ENCODE results near the gene CRYBG1. TPM values are rescaled to one million over a fixed set of nuclear protein-coding genes. Genes with fewer than 3 reads are reported as not detected.
"Not testable (repeated sequence)": the region's sequence is repeated elsewhere in the genome, so short reads cannot be mapped to it uniquely, and the experiment has no call there.

Gene CRYBG1
- total and polyA plus RNA-seq, 3 experiments from 2014 or later, result 19.4 to 32.3 (median 32.3) TPM

DNA sequence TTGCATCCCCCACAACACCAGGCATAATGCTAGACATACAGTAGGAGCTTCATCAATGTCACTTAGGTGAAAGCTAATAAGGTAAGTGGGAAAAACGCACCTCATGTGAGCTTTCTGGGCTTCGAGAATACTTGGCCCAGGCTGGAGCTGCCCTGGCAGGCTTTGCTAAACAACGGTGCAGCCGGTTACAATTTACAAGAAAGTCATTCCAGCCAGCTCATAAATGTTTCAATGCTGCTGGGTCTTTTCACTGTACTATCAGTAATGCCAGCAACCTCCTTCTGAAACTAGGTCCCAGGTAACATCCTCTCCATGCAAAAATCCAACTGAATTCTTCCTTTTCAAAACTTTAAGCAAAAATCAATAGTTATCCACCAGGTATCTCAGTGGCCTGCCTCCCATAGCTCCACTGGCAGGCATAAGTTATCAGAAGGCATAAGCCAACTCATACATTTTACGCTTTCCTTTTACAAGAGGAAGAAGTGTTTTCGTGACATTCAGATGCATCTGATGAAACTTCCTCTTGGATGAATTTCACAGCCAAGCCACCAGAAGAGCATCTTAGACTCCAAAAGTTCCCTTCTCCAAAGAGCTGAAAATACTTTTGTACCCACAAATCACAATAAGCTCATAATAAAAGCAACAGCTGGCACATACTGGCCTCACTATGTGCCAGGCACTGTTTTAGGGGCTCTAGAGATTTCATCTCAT is 212.5 kb downstream of the CRYBG1 start:
- Histone ChIP-seq H3K27ac (ENCODE audit: low read depth, low read length) (no peak overlapping the region), H3K4me3 (ENCODE audit: low read length) (no peak overlapping the region), H3K27me3 (ENCODE audit: insufficient read depth, low read length, poor library complexity, severe bottlenecking) (no peaks in the 10 kb centered on the region), H3K36me3 (ENCODE audit: insufficient read depth, low read length) (peaks cover 13% of the 10 kb centered on the region), H3K4me1 (ENCODE audit: insufficient read depth, low read length) (no peaks in the 10 kb centered on the region), H3K9me3 (ENCODE audit: low read length) (no peaks in the 10 kb centered on the region)
- Mint-ChIP-seq H3K4me3 (no peak overlapping the region), H3K4me1 (no peaks in the 10 kb centered on the region), H3K36me3 (peaks cover 5 to 67% (median 21%) of the 10 kb centered on the region in 3 donors), H3K27ac (peak overlapping the region in 3 of 8 donors; percentile 34 to 66 (median 64)), H3K27me3 (no peaks in the 10 kb centered on the region), H3K9me3 (no peaks in the 10 kb centered on the region)
- POLR2A ChIA-PET, result no interaction called here
- DNase-seq, result no peak
- CTCF ChIA-PET, result interaction anchor here (1.8 kb wide), 1 partner anchor 128 kb away, joined by 4 read pairs; no protein-coding TSS in a partner anchor

DNA sequence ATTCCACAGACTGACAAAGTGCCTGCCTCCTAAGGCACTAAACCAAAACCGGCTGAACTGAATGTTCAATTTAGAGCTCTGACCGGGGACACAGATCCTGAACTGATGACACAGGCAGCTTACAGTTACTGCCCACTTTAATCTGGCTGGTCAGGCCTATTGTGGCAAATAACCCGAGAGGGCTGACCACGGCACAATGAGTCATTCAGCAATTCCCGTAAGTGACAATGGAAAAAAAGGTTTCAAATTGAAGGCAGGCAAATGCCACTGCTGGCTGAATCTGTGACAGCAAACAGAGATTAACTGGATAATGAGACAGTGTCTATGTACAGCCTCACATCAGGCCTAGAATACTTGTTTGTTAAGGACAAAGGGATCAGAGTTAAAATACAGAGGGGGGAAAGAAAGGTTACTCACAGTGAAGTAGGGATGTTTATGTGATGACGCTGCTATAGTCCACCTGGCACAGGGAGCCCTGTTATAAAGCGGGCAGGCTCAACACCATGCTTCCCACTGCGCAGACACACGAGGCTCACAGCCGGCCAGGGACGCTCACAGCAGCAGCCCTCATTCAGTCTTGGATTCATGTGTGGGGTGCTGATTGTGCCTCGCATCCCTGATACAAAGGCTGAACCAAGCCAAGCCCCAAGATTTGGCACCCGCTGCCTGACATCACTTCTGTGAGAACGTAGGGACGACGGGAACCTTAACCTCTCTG is 214.4 kb downstream of the CRYBG1 start:
- DNase-seq, result no peak

DNA sequence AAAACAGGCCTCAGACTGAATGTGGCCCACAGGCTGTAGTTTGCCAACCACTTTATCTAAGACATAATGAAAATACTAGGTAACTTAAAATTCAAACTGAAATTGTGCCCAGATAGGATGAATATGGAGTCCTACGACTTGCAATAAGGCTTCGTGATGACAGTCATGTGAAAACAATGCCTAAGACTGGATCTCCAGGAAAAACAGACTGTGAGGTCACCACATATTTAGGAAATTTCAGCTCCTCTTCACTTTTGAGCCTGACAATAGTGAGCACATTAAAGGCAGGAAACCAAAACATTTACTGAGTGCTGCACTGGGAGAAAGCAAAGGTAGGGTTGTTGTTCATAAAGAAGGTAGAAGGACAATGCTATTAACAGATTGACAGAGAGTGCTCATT is 218.8 kb downstream of the CRYBG1 start:
- Mint-ChIP-seq H3K27me3 (no peaks in the 10 kb centered on the region), H3K4me1 (no peaks in the 10 kb centered on the region), H3K27ac (no peak overlapping the region), H3K9me3 (no peaks in the 10 kb centered on the region), H3K4me3 (no peak overlapping the region), H3K36me3 (peaks cover 0 to 63% (median 20%) of the 10 kb centered on the region in 3 donors)
- Histone ChIP-seq H3K27ac (ENCODE audit: low read depth, low read length) (no peak overlapping the region), H3K27me3 (ENCODE audit: insufficient read depth, low read length, poor library complexity, severe bottlenecking) (no peaks in the 10 kb centered on the region), H3K9me3 (ENCODE audit: low read length) (no peaks in the 10 kb centered on the region), H3K4me1 (ENCODE audit: insufficient read depth, low read length) (no peaks in the 10 kb centered on the region), H3K4me3 (ENCODE audit: low read length) (no peak overlapping the region), H3K36me3 (ENCODE audit: insufficient read depth, low read length) (no peaks in the 10 kb centered on the region)
- DNase-seq, result no peak
- CTCF ChIA-PET, result interaction anchor here (0.9 kb wide), 1 partner anchor 9 kb away, joined by 3 read pairs; no protein-coding TSS in a partner anchor
- POLR2A ChIA-PET, result no interaction called here

More for the DNA sequence above, 214.4 kb downstream of the CRYBG1 start:
- Mint-ChIP-seq H3K4me3 (no peak overlapping the region), H3K4me1 (no peaks in the 10 kb centered on the region), H3K9me3 (no peaks in the 10 kb centered on the region), H3K27ac (peak overlapping the region in 2 of 8 donors; percentile 61 to 82), H3K36me3 (peaks cover 5 to 60% (median 12%) of the 10 kb centered on the region in 3 donors), H3K27me3 (no peaks in the 10 kb centered on the region)
- no peaks in the 10 kb centered on the region for H3K9me3 ChIP-seq (ENCODE audit: low read length)
- ChIA-PET POLR2A (no interaction called here), CTCF (no interaction called here)
- no peaks in the 10 kb centered on the region for H3K27me3 ChIP-seq (ENCODE audit: insufficient read depth, low read length, poor library complexity, severe bottlenecking)
- H3K4me1 ChIP-seq (ENCODE audit: insufficient read depth, low read length), result no peaks in the 10 kb centered on the region
- no peak overlapping the region for H3K4me3 ChIP-seq (ENCODE audit: low read length)
- peaks cover under 1% of the 10 kb centered on the region for H3K36me3 ChIP-seq (ENCODE audit: insufficient read depth, low read length)
- no peak overlapping the region for H3K27ac ChIP-seq (ENCODE audit: low read depth, low read length)

DNA sequence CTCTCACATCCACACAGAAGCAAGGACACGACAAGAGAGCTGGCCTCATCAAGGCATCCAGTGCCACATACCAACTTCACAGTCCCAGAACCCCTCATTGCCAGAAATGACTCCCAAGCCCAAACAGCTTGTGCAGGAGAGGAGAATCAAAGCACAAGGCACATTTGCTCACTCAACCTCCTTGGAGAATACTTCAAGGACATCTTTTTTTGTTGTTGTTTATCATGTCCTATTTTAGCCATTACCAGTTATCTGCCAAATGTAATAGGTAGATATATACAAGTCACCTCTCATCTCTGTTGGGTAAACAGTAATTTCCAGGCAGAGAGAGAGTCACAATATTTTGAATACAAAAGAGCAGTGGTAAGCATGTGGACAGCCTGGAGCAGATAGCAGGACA is 221.0 kb downstream of the CRYBG1 start:
- H3K4me1 ChIP-seq (ENCODE audit: insufficient read depth, low read length), result no peaks in the 10 kb centered on the region
- H3K4me3 ChIP-seq (ENCODE audit: low read length), result no peak overlapping the region
- ChIA-PET POLR2A (no interaction called here), CTCF (interaction anchor here (1.3 to 1.5 kb wide), 2 partner anchors 9 to 242 kb away, joined by 3 read pairs; no protein-coding TSS in a partner anchor)
- H3K9me3 ChIP-seq (ENCODE audit: low read length), result no peaks in the 10 kb centered on the region
- H3K36me3 ChIP-seq (ENCODE audit: insufficient read depth, low read length), result no peaks in the 10 kb centered on the region
- Mint-ChIP-seq H3K4me1 (no peaks in the 10 kb centered on the region), H3K27me3 (no peaks in the 10 kb centered on the region), H3K36me3 (peaks cover 0 to 72% (median 24%) of the 10 kb centered on the region in 3 donors), H3K27ac (peak overlapping the region in 2 of 8 donors; percentile 52 to 92), H3K9me3 (no peaks in the 10 kb centered on the region), H3K4me3 (no peak overlapping the region)
- no peaks in the 10 kb centered on the region for H3K27me3 ChIP-seq (ENCODE audit: insufficient read depth, low read length, poor library complexity, severe bottlenecking)
- no peak for DNase-seq
- H3K27ac ChIP-seq (ENCODE audit: low read depth, low read length), result no peak overlapping the region

DNA sequence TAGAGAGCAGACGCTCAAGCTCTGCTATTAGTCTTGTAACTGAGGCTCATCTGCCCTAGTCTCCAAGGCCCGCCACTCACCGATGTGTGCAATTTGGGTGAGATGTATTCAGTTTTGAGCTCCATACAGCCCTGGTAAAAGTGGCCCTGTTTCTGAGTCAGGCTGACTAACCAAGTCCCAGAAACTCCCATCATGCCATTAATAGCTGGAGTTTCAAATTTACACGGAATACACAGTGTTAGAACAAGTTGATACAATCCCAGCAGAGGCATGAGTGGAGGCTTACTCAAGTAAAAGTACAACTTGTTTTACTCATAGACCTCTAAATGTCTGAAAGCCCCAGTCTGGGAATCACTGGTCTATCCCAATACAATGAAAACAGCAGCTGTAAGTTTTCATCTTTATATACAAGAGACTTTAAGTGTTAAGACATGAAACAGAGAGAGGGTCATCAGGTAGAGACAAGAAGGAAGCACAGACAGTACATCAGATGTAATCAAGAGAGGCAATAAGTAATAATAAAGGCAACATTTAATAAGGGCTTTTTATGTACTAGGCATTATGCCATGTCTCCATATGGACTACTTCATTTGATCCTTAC is 226.4 kb downstream of the CRYBG1 start:
- peaks cover 9 to 82% (median 31%) of the 10 kb centered on the region in 3 donors for H3K36me3 Mint-ChIP-seq
- H3K9me3 ChIP-seq (ENCODE audit: low read length), result no peaks in the 10 kb centered on the region
- POLR2A ChIA-PET, result no interaction called here
- H3K9me3 Mint-ChIP-seq, result no peaks in the 10 kb centered on the region
- H3K4me3 Mint-ChIP-seq, result no peak overlapping the region
- H3K36me3 ChIP-seq (ENCODE audit: insufficient read depth, low read length), result peaks cover 3% of the 10 kb centered on the region
- no peaks in the 10 kb centered on the region for H3K27me3 ChIP-seq (ENCODE audit: insufficient read depth, low read length, poor library complexity, severe bottlenecking)
- no peak overlapping the region for H3K27ac ChIP-seq (ENCODE audit: low read depth, low read length)
- no peaks in the 10 kb centered on the region for H3K4me1 Mint-ChIP-seq
- no peak overlapping the region for H3K27ac Mint-ChIP-seq
- no peak for DNase-seq
- H3K4me1 ChIP-seq (ENCODE audit: insufficient read depth, low read length), result no peaks in the 10 kb centered on the region
- no peaks in the 10 kb centered on the region for H3K27me3 Mint-ChIP-seq
- CTCF ChIA-PET, result no interaction called here
- no peak overlapping the region for H3K4me3 ChIP-seq (ENCODE audit: low read length)

DNA sequence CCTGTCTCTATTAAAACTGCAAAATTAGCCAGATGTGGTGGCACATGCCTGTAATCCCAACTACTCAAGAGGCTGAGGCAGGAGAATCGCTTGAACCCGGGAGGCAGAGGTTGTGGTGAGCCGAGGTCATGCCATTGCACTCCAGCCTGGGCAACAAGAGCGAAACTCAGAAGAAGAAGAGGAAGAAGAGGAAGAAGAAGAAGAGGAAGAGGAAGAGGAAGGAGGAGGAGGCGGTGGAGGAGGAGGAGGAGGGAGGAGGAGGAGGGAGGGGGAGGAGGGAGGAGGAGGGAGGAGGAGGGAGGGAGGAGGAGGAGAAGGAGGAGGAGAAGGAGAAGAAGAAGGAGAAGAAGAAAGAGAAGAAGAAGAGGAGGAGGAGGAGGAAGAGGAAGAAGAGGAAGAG is 228.4 kb downstream of the CRYBG1 start:
- H3K4me1 Mint-ChIP-seq; H3K27me3 ChIP-seq (ENCODE audit: insufficient read depth, low read length, poor library complexity, severe bottlenecking); CTCF ChIA-PET; H3K27ac Mint-ChIP-seq; H3K9me3 Mint-ChIP-seq; H3K27ac ChIP-seq (ENCODE audit: low read depth, low read length); H3K4me3 Mint-ChIP-seq; H3K9me3 ChIP-seq (ENCODE audit: low read length); H3K36me3 ChIP-seq (ENCODE audit: insufficient read depth, low read length); H3K4me1 ChIP-seq (ENCODE audit: insufficient read depth, low read length); H3K4me3 ChIP-seq (ENCODE audit: low read length); DNase-seq; H3K27me3 Mint-ChIP-seq; POLR2A ChIA-PET: not testable (repeated sequence)
- peaks cover 12 to 67% (median 28%) of the 10 kb centered on the region in 3 donors for H3K36me3 Mint-ChIP-seq

DNA sequence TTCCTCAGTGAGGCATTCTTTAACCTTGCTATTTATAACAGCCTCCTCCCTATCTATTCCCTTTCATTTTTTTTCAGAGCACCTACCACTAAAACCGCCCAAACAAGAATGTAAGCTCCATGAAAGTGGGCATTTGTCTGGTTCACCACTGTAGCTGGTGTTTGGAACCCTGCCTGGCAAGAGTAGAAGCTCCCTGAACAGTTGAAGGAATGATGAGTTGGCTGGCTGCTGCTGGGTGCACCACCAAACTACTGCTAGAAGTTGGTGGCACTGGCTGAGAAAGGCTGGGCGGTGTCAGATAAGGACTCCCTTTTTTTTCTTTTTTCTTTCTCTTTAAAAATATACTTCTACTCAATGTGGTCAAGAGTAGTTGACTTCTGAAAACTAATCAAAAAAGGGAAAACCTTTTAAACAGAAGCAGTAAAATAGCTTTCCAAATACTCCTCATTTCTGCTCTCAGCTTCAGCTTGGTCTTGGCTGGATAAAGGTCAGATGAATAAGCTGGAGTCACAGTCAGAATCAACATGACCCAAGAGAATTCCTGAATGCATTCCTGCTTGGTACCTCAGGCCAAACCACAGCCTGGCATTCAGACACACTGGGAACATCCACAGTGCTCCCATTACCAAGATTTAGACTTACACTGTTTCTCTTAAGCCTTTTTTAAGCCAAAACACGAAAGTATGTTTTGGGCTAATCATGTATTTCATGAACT is 230.8 kb downstream of the CRYBG1 start:
- Mint-ChIP-seq H3K36me3 (peaks cover 12 to 47% (median 21%) of the 10 kb centered on the region in 3 donors), H3K27me3 (no peaks in the 10 kb centered on the region), H3K9me3 (no peaks in the 10 kb centered on the region), H3K4me1 (no peaks in the 10 kb centered on the region), H3K27ac (no peak overlapping the region), H3K4me3 (no peak overlapping the region)
- Histone ChIP-seq H3K4me3 (ENCODE audit: low read length) (no peak overlapping the region), H3K27ac (ENCODE audit: low read depth, low read length) (no peak overlapping the region), H3K9me3 (ENCODE audit: low read length) (no peaks in the 10 kb centered on the region), H3K27me3 (ENCODE audit: insufficient read depth, low read length, poor library complexity, severe bottlenecking) (no peaks in the 10 kb centered on the region), H3K36me3 (ENCODE audit: insufficient read depth, low read length) (peaks cover 3% of the 10 kb centered on the region), H3K4me1 (ENCODE audit: insufficient read depth, low read length) (no peaks in the 10 kb centered on the region)
- POLR2A ChIA-PET, result no interaction called here
- DNase-seq, result no peak
- CTCF ChIA-PET, result no interaction called here

DNA sequence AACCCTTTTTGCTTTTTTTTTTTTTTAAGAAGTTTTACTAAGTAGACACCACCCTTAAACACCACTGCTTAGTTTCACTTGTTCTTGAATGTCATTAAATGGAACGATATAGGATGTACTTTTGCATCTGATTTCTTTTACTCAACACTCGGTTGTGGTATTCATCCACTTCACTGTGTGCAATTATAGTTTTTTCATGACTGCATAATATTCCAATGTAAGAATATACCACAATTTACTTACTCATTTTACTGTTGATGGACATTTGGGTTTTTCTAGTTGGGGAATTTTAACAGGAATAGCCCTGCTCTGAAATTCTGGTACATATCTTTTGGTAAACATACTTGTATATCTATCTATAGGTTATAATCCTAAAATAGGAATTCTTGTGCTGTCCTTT is 238.9 kb downstream of the CRYBG1 start:
- H3K4me3 Mint-ChIP-seq, result no peak overlapping the region
- no peaks in the 10 kb centered on the region for H3K4me1 Mint-ChIP-seq
- H3K27me3 Mint-ChIP-seq, result no peaks in the 10 kb centered on the region
- no peaks in the 10 kb centered on the region for H3K27me3 ChIP-seq (ENCODE audit: insufficient read depth, low read length, poor library complexity, severe bottlenecking)
- ChIA-PET POLR2A (no interaction called here), CTCF (no interaction called here)
- no peak overlapping the region for H3K27ac Mint-ChIP-seq
- H3K36me3 ChIP-seq (ENCODE audit: insufficient read depth, low read length), result no peaks in the 10 kb centered on the region
- no peaks in the 10 kb centered on the region for H3K9me3 ChIP-seq (ENCODE audit: low read length)
- no peak for DNase-seq
- H3K27ac ChIP-seq (ENCODE audit: low read depth, low read length), result no peak overlapping the region
- H3K4me1 ChIP-seq (ENCODE audit: insufficient read depth, low read length), result no peaks in the 10 kb centered on the region
- no peak overlapping the region for H3K4me3 ChIP-seq (ENCODE audit: low read length)
- H3K36me3 Mint-ChIP-seq, result peaks cover 19 to 38% (median 23%) of the 10 kb centered on the region in 3 donors
- peaks cover 0 to 4% (median 2%) of the 10 kb centered on the region in 5 donors for H3K9me3 Mint-ChIP-seq
